Astrocyte of the hippocampus (primary cell): ENCODE results near the gene CRYBA4.
"Not testable (repeated sequence)": the region's sequence is repeated elsewhere in the genome, so short reads cannot be mapped to it uniquely, and the experiment has no call there.

Source experiments
- DNase-seq: peaks from one replicate; pipeline ENCODE4 v3.0.0; 2011; ENCODE audit warnings: low read depth, low spot score

CRYBA4 gene

DNA sequence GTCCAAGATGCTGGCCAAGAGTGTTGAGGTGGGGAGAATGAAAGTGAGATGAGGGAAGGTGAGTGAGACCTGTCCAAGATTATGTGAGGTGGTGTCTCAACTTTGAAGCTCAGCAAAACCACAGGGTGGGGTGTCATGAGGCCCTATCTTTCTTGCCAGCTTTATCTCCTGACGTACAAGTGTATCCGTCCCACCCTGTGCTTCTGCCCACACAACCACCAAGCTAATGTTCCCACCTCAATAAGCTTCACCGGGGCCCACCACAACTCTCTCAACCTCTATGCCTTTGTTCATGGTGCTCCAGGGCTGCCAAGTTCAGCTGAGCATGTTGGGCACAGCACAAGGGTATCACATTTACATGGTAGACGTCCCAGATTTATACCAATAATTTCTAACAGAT, 24.7 kb upstream of the CRYBA4 start:
- no peak for DNase-seq

DNA sequence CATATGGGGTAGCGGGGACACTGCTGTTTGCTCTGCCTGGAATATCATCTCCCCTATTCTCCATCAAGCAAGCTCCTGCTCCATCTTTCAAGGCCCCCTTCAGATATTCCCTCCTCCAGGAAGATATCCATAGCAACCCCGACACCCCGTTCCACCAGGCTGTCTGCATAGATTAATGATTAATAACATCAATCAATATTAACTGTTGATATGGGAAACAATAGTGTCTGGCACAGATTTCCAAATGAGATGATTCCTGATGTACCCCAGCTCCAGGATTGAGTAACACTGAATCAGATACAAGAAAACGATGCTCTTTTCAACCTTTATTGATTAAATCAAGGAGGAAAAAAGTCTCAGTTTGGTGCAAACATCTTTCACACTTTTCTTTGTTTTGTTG, 24.3 kb upstream of the CRYBA4 start:
- DNase-seq = no peak

DNA sequence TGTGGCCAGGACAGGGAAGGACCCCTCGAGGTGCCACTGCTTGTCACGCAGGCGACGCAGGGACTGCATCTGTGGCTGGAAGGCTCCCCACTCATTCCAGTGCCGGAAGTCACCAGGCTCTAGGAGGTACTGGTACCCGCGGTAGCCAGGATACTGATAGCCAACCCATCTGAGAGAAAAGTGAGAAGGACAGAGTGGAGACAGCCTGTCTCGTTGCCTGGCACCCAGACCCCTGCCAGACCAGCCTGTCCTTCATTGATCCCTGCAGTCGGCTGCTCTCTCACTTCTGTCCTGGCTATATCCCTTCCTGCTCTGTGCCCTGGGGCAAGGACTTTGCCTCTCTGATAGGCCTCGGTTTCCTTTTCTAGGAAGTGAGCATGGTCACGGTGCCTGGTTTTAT, 22.3 kb upstream of the CRYBA4 start:
- DNase-seq = no peak

DNA sequence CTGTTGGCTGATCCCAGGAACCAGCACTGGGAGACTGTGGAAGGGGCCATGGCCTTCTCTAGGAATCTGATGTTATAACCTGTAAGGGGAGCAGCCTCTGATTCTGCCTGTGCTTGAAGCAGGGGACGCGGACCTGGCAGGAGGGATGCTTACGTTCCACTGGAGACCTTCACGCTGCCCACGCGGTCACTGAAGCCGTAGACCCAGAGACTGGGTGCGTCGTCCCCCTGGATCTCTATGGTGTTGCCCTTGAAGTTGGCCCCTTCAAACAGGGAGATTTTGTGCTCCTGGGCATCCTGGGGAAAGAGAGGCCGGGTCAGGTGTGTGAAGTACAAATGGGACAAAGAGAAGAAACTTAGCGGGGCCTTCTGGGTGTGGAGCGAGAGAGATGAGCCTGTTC, 20.0 kb upstream of the CRYBA4 start:
- DNase-seq = no peak

DNA sequence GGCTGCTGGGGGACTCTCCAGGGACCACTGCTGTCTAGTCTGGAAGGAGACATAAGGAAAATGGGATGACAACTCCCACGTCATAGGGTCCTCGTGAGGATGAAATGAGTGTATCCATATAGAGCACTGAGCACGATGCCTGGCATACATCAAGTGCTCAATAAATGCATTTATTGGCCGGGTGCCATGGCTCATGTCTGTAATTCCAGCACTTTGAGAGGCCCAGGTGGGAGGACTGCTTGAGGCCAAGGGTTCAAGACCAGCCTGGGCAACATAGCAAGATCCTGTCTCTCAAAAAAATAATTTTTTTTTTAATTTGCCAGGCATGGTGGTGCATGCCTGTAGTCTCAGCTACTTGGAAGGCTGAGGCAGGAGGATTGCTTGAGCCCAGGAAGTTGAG, 19.6 kb upstream of the CRYBA4 start:
- DNase-seq = no peak

DNA sequence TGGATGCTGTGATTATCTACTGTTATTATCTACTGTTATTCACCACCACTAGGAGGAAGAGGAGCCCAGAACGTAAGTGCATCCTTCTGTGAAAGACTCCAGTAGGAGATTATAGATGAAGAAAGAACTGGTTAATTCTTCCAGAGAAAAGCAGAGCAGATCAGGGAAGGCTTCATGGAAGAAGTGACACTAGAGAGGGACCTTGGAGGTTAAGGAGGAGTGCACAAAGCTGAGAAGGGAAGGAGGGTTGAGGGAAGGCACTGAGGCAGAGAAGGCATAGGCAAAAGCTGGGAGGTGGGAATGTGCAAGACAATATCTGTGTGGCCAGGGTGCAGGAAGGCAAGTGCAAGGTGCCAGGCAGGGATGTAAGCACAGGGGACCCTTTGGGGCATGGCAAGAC, 17.4 kb upstream of the CRYBA4 start:
- no peak for DNase-seq

DNA sequence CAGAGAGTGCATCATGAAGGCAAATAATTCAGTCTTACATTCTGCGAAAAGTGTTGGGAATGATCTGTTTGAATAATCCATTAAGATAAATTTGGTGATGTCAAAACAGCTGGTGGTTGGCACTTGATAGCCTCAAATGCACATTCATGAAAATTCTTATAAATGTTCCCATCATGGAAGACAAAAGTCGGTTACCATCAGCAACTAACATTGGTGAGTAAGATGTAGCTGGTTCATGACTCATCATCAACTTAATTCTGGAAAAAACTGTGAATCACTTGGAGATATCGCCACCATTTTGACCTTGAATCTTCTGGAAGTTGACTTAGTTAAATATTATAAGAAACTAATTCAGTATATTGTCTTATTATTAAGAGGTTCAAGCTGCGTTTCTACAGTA, 15.2 kb upstream of the CRYBA4 start:
- peak; percentile 39 for DNase-seq

DNA sequence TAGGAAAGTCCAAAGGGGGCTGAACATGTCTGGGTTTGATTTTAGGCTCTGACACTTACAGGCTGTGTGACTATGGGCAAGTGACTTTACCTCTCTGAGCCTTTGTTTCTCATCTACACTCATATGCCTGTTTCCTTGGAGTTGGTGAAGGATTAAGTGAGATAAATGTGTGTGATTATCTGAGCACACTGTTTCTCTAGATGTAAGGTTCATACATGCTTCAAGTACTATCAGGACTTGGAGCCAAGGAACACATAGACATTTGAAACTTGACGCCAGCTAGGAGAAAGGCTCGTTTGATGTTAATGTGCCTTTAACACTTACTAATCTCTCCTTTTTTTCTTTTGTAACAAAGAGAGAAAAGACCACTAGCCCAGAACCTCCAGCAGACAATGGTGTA, 13.6 kb upstream of the CRYBA4 start:
- DNase-seq = peak; percentile 41

DNA sequence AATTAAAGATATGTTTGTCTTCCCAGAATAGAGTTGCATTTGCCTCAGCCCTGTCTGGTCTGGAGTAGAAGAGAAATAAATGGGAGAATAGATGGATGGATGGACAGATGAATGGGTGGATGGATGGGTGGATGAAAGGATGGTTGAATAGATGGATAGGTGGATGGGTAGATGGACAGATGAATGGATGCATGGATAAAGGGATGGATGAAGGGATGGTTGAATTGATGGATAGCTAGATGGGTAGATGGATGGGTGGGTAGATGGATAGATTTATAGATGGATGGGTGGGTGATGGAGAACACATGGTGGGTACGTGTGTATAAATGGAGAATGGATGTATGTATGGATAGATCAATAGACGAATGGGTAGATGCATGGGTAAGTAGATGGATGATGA, 12.5 kb upstream of the CRYBA4 start:
- DNase-seq = no peak

DNA sequence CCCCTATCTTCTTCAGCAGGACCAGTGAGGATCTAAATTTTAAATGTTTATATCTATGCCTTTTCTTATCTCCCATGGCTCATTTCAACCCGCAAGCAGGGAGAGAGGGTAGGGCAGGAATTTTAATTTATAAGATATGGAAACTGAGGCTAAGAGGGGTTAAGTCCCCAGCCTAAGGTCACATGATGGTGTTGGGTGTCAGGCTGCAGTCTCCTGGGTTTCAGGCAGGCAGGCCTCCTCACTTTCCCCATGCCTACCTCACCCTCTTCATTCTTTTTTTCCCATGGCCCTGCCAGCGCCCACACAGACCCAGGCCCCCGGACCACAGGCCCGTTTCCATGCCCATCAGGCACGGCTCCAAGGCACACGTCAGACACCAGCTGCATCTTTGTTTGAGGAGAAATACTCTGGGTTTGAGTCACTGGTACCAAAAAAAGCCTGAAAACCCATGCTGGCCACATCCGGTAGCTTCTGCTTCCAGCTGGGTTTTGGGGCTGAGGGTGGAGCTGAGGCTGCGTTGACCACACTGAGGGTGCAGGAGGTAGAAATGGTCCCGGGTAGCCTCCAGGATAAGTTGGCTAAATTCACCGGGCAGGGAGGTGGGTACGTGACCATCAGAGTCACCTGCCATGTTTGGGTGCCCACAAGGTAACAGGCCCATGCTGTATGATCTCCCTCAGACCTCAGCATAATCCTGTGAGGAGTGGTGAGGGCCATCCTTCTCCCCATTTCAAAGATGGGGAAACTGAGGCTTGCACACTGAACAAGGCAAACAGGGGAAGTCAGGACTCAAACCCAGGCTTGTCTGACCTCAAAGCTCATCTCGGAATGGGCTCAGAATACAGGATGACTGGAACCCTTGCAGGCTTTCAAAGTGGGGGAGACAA, 11.4 kb upstream of the CRYBA4 start:
- DNase-seq = peak; percentile 94

DNA sequence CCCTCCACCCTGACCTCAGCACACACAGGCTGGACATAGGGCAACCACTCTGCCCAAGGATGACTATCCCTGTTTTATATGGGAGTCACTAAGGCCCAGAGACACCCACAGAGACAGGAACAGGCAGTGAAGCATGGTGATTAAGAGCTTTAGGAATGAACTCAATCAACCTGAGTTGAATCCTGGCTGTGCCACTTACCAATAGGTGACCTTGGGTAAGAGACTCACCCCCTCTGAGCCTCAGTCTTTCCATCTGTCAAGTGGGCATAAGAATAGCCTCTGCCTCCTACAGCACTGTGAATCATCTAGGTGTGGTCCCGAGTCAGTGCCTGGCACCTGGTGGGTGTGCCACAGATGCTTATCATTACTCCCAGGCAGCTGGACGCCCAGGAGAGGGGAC, 10.8 kb upstream of the CRYBA4 start:
- no peak for DNase-seq

DNA sequence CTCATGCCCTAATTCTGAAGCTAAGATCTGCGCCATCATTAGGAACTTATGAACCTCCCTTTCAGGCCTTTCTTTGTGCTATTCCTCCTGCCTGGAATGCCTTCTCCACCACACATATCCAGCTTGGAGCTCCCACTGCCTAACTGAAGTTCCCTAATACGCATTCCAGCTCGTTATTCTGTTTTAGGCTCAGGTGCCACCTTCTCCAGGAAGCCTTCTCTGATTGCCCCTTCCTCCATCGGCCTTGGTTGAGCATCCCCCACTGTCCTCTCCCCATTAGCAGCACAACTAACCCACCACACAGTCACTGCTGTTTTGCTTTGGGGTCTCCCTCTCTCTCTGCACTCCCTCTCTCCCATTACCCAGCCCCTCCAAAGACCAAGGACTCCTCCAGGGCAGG, 9.1 kb upstream of the CRYBA4 start:
- DNase-seq = no peak

DNA sequence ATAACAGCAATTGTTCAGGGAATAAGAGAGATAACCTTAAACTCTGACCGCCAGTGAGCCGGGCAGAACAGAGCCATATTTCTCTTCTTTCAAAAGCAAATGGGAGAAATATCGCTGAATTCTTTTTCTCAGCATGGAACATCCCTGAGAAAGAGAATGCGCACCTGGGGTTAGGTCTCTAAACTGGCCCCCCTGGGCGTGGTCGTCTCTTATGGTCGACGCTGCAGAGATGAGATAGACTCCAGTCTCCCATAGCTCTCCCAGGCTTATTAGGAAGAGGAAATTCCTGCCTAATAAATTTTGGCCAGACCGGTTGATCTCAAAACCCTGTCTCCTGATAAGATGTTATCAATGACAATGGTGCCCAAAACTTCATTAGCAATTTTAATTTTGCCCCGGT, 8.0 kb upstream of the CRYBA4 start:
- not testable (repeated sequence) for DNase-seq

DNA sequence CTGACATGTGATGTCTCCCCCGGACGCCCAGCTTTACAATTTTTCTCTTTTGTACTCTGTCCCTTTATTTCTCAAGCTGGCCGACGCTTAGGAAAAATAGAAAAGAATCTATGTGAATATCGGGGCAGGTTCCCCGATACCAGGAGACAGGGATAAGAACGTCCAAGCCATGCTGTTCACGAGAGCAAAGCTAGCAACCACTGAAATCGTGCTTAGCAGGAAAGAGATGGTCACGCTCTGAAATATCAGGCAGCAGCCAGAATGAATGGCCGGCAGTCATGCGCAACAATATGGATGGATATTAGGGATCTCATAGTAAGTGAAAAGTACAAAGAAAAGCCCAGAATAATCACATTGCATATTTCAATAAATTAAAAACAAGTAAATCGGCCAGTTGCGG, 7.4 kb upstream of the CRYBA4 start:
- no peak for DNase-seq

DNA sequence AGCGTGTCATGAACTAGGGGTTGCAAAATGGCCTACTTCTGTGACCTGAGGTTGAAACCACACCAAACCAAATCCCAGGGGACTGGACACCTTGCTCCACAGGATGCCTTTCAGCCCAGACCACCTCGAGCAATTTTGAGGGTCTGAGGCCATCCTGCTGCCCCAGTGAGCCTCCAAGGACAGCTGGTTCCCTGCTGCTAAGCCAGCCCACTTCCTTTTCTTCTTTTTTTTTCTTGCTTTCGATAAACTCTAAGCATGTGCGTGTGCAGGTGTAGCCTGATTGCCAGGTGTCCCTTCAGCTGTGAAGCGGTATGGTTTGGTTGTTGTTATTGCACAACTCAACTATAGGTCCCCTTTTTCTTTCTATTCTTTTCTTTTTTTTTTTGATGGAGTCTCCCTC, 6.6 kb upstream of the CRYBA4 start:
- DNase-seq = no peak

DNA sequence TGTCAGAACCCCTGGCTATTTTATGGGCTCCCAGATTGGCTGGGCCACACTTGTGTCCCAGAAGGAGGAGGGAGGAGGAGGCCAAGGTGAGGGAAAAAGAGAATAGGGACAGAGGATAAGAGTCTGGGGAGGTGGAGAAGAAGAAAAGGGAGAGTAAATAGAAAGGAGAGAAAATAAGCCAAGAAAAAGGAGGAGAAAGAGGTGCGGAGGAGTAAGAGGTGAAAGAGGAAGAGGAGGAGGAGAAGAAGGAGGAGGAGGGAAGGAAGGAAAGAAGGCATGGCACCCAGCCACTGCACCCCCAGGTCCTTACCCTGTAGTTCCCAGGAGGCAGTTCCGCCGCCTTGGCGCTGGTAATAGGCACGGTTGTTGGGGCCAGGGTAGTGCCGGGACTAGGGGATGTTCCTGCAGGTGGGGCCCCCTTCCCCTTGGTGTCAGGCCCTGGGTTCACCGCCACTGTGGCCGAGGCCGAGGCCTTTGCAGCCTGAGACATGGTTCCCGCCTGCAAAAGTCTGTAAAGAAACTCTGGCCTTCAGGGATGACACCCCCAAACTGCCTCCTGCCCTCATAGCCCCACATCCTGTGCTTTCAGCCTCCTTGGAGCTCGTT, 5.8 kb upstream of the CRYBA4 start:
- DNase-seq = no peak

DNA sequence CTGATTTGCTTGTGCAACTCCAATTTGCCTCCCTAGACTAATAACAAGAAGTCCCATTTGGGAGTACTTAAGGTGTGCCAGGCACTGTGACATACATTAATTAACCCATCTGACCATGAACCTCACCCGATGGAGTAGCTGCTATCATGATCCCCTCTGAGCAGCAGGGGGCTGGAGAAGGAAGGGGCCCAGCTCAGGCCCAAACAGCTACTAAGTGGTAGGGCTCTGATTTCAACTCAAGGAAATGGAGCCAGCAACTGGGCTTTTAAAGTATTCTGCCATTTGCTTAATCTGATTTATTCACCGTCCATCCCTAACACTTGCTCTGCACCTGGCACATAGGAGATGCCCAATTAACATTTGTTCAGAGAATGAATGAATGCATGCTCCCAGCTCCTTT, 5.1 kb upstream of the CRYBA4 start:
- no peak for DNase-seq

DNA sequence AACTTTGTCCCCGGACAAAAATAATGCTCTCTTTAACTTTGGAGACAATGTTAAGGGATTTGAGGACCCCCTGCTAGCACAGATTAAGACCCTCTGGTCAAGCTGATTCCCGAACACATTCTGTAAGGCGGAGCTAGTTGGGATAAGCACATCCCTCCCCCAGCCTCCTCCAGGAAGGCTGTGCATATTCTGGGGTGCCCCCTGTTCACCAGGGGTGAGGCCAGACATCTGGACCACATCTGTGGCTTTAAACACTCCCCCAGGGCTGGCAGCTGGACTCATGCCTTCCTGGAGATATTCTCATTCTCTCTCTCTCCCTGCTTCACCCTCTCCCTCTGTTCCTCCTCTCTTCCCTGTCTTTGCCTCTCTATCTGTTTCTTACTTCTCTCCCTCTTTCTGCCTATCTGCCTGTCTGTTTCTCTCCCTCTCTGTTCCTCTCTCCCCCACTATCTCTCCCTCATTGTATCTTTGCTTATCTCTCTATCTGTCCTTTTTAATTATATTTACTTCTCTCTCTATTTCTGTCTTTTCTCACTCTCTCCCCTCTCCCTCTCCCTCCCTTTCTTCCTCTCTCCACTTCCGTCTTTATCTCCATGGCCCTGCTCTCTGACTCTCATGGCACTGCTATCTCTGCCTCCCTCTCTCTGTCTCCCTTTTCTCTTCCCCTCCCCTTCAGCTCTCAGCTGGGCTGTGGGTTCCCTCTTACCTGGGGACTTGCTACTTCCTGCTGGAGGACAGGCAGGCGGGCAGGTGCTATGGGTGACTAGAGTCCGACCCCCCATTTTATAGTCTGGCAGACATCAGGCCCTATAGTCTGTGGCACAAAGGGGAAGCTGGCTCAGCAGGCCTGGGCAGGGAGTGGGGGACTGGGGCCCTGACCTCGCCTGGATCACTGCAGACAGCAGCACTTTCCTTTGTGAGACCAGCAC, 4.2 kb upstream of the CRYBA4 start, which contains the start of gene CRYBB1:
Gene CRYBB1, minus strand, starts transcription at position 757 of the 929 bp plus-strand sequence. CDS start 1,708 bp downstream, outside the sequence.
- no peak for DNase-seq

DNA sequence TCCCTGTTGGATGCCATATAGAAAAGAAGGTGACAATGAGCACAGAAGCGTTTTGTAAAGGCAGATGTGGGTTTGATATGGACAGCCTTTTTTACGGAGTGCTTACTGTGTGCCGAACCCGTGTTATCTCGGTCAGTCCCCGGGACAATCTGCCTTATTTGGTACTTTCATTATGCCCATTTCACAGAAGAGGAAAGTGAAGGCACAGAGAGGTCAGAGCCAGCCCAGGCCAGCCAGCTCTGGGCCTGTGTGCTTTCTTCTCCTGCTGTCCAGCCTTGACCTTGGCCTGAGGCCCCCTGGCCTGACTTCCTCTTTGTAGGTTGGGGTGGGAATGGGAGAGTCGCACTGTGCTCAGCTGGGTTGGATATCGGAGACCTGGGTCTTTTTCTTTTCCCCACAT, 3.3 kb upstream of the CRYBA4 start:
- DNase-seq = no peak

DNA sequence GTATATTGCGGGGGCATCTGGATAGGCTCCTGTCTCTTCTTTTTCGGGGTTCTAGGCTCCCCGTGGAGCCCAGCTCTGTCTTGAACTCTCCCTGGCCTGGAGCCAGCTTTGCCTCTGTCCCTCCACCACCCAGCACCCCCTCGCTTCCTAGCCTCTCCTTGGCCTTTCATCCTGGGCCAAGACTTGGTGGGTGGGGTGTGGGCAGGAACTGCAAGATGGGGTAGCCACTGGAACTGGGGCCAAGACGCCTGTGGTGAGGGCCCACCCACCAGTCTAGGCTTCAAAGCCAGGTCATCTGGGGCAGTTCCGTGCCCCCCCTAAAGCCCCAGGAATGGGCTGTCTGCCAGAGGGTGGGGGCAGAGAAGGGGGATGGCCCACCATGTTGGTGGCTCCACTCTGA, 2.3 kb upstream of the CRYBA4 start:
- no peak for DNase-seq

DNA sequence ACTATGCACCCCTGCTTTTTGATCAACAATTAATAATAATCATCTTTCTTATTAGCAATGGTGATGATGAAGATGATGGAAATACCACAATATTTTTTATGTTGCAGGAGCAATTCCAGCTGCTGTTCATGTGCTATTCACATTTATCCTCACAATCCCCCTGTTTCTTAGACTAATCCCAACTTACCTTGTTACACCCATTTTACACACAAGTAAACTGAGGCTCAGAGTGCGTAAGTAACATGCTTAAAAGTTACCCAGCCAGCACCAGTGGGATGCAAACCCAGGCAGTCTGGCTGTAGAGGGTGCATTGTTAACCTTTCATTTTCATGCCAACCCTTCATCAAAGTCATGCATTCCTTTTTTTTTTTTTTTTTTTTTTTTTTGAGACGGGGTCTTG, 1.6 kb upstream of the CRYBA4 start:
- no peak for DNase-seq

DNA sequence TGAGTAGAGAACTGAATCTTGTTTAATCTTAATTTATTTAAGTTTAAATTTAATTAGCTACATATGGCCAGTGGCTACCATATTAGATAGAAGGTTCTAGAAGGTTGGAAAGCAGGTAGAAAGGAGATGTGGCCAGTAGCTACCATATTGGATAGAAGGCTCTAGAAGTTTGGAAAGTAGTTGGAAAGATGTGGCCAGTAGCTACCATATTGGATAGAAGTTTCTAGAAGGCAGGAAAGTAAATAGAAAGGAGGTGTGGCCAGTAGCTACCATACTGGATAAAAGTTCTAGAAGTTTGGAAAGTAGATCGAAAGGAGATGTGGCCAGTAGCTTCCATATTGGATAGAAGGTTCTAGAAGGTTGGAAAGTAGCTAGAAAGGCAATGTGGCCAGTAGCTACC, 2.2 kb downstream of the CRYBA4 start:
- no peak for DNase-seq
